Stomach (tissue), 4 donors: ENCODE measurements around the gene ERN1.

ENCODE experiments used
- CTCF ChIP-seq, 7 experiments: fragments of 450-650 bp in 4 of 7; fragments of 200-600 bp in 3 of 7; sonication (generic) in 3 of 7; IDR thresholded peaks; one replicate each; pipeline ENCODE4 v1.5.1; 2016 to 2019; ENCODE audit warnings: antibody characterized with exemption in 7 of 7, control low read depth in 2 of 7, mild to moderate bottlenecking in 1 of 7
- POLR2A ChIP-seq, 4 donors: fragments of 450-650 bp; IDR thresholded peaks; one replicate each; pipeline ENCODE4 v1.6.1; 2016; ENCODE audit warnings: antibody characterized with exemption in 4 of 4, control low read depth in 2 of 4, mild to moderate bottlenecking in 1 of 4, moderate library complexity in 1 of 4
- POLR2AphosphoS5 ChIP-seq, 3 donors: sonication (generic); formaldehyde crosslinking; IDR thresholded peaks; one replicate each; pipeline ENCODE4 v1.6.1; 2016; ENCODE audit warnings: antibody characterized with exemption in 3 of 3

DNA sequence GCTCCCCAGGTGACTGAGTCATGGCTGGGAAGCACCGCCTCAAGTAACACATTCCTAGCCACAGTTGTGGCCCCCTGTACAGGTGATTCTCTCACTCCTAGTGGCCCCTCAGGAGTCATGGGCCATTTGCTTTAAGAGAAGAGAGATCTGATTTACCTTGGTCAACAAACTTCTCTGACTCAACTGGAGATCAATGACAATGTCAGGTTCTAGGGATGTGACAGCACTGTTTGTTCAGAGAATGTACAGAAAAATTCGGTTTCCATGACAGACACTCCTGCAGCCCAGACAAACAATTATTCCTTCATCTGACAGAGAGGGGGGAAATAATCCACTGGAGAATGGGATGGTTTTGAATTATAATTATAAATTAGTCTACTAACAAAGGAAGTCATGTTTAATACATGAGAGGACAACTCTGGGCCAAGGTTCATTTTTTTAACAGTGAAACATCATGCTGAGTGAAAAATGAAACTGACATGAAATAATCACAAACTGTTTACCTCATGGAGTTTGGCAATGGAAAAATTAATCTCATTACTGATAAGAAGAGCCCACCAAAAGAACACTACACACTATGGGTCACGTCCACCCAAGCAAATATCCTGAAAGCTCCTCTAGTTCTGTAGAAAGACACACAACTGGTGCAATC is 9.7 kb downstream of the ERN1 start:
- TF ChIP-seq POLR2A (IDR thresholded peaks at IDR 0.05) (no peak), CTCF (IDR thresholded peaks at IDR 0.05) (no peak), POLR2AphosphoS5 (IDR thresholded peaks at IDR 0.05) (no peak)
